GM21717 (cell line): ENCODE data around the gene CENPC.
"Not testable (repeated sequence)": the region's sequence is repeated elsewhere in the genome, so short reads cannot be mapped to it uniquely, and the experiment has no call there.

Experiments
- ATAC-seq: cut with Tn5 transposase; IDR thresholded peaks from one replicate; pipeline ENCODE4 v1.9.1; 2021; ENCODE audit warnings: mild to moderate bottlenecking, moderate library complexity; ENCODE audit not compliant: unreplicated experiment

Gene CENPC

GRCh38 chr4:67470871-67471270, 74.4 kb downstream of the CENPC start:
- ATAC-seq: no peak

GRCh38 chr4:67468830-67469229, 76.5 kb downstream of the CENPC start:
- no peak for ATAC-seq

GRCh38 chr4:67466751-67467150, 78.6 kb downstream of the CENPC start:
- ATAC-seq: no peak

- ATAC-seq: no peak
Measured at GRCh38 chr4:67465763-67466052, 79.6 kb downstream of the CENPC start.

GRCh38 chr4:67465032-67465762, 80.1 kb downstream of the CENPC start:
- ATAC-seq: no peak

- no peak for ATAC-seq
Measured at GRCh38 chr4:67460574-67460973, 84.7 kb downstream of the CENPC start.

GRCh38 chr4:67459164-67459563, 86.1 kb downstream of the CENPC start:
- ATAC-seq: no peak

- ATAC-seq: no peak
Measured at GRCh38 chr4:67456577-67457196, 88.6 kb downstream of the CENPC start.

GRCh38 chr4:67452846-67453205, 92.5 kb downstream of the CENPC start:
- not testable (repeated sequence) for ATAC-seq

- no peak for ATAC-seq
Measured at GRCh38 chr4:67452100-67452845, 93.0 kb downstream of the CENPC start.

- no peak for ATAC-seq
Measured at GRCh38 chr4:67451464-67451863, 93.8 kb downstream of the CENPC start.

- no peak for ATAC-seq
Measured at GRCh38 chr4:67448621-67449020, 96.7 kb downstream of the CENPC start.

GRCh38 chr4:67447873-67448272, 97.4 kb downstream of the CENPC start:
- no peak for ATAC-seq

- no peak for ATAC-seq
Measured at GRCh38 chr4:67446811-67447210, 98.5 kb downstream of the CENPC start.

GRCh38 chr4:67445881-67446280, 99.4 kb downstream of the CENPC start:
- ATAC-seq: not testable (repeated sequence)

- ATAC-seq: no peak
Measured at GRCh38 chr4:67438975-67439374, 106.3 kb downstream of the CENPC start.

GRCh38 chr4:67437974-67438713, 107.2 kb downstream of the CENPC start:
- no peak for ATAC-seq

- no peak for ATAC-seq
Measured at GRCh38 chr4:67436742-67437141, 108.6 kb downstream of the CENPC start.

- ATAC-seq: no peak
Measured at GRCh38 chr4:67430989-67431388, 114.3 kb downstream of the CENPC start.

GRCh38 chr4:67428819-67429218, 116.5 kb downstream of the CENPC start:
- no peak for ATAC-seq
